Gastroesophageal sphincter (tissue), 3 donors: ENCODE measurements around the gene FCN1.

Experiments
- CTCF ChIP-seq, 4 experiments: fragments of 200-600 bp in 2 of 4; fragments of 450-650 bp in 2 of 4; sonication (generic) in 1 of 4; IDR thresholded peaks; one replicate each; pipeline ENCODE4 v1.5.1; 2017 to 2019; ENCODE audit warnings: antibody characterized with exemption in 4 of 4, mild to moderate bottlenecking in 2 of 4, moderate library complexity in 2 of 4
- POLR2A ChIP-seq, 2 donors: fragments of 450-650 bp; IDR thresholded peaks; one replicate each; pipeline ENCODE4 v1.6.1; 2017; ENCODE audit warnings: antibody characterized with exemption in 2 of 2, mild to moderate bottlenecking in 2 of 2, moderate library complexity in 1 of 2

GRCh38 chr9:134947265-134947955 lies 29.7 kb upstream of the FCN1 start:
- TF ChIP-seq POLR2A (IDR thresholded peaks at IDR 0.05) = no peak
- no peak for TF ChIP-seq CTCF (IDR thresholded peaks at IDR 0.05)
